Ovary (tissue), 9 donors: Measurements from ENCODE around the gene OPALIN. TPM values are rescaled to one million over a fixed set of nuclear protein-coding genes. Genes with fewer than 3 reads are reported as not detected.

ENCODE experiments used
- DNase-seq, 5 donors: peaks; one replicate each; pipeline ENCODE4 v3.0.0-alpha.2; 2019 to 2020
- H3K27ac ChIP-seq, 2 donors: fragments of 200-600 bp; one replicate each; pipeline versions ENCODE4 v1.5.1 to v1.8.0; 2019 to 2022
- H3K27me3 ChIP-seq: fragments of 200-600 bp; one replicate; pipeline ENCODE4 v1.8.0; 2022
- H3K36me3 ChIP-seq: fragments of 200-600 bp; sonication (generic); one replicate; pipeline ENCODE4 v1.5.1; 2019
- H3K4me1 ChIP-seq: one replicate; pipeline ENCODE4 v1.8.1; 2013; ENCODE audit warnings: mild to moderate bottlenecking, moderate library complexity; ENCODE audit not compliant: insufficient read depth
- H3K4me3 ChIP-seq: fragments of 200-600 bp; sonication (generic); one replicate; pipeline ENCODE4 v1.5.1; 2017
- H3K9me3 ChIP-seq, 2 donors: fragments of 200-600 bp in 1 of 2; sonication (generic) in 1 of 2; one replicate each; pipeline versions ENCODE4 v1.5.1 to v1.8.1; 2013 to 2019; ENCODE audit warnings: mild to moderate bottlenecking in 1 of 2, moderate library complexity in 1 of 2
- EP300 ChIP-seq: sonication (generic); formaldehyde crosslinking; IDR thresholded peaks from one replicate; pipeline ENCODE4 v1.6.1; 2017; ENCODE audit warnings: antibody characterized with exemption
- POLR2A ChIP-seq: fragments of 450-650 bp; IDR thresholded peaks from one replicate; pipeline ENCODE4 v1.6.1; 2017; ENCODE audit warnings: antibody characterized with exemption, mild to moderate bottlenecking, moderate library complexity
- WGBS, 3 donors: extraction: QIAGEN DNeasy Blood & Tissue Kit in 1 of 3; methylation state at CpG; one replicate each; pipeline versions ENCODE4 v1.1.5 to v1.1.7; 2013 to 2017; 5-methylcytosine and 5-hydroxymethylcytosine counted together
- intact Hi-C, 4 donors: fragments of 100-400 bp; cut with DNase I; formaldehyde crosslinking; loops; one replicate each; pipeline versions ENCODE4 v1.11.0 to v1.15.1; 2022 to 2023
- polyA plus RNA-seq, 2 donors: library from polyadenylated mRNA; stranded (reverse); fragments of 200-250 nt in 1 of 2; fragments of 350-450 nt in 1 of 2; fragmentation: Illumina TruSeq in 1 of 2; extraction: RNeasy Lipid Tissue Mini Kit (QIAGEN cat#74804) in 1 of 2; gene quantifications; one replicate each; pipeline ENCODE4 v1.2.3, GENCODE V29; 2013 to 2014
- total RNA-seq, 7 donors: library from RNA; depleted of rRNA in 2 of 7; stranded (reverse); fragments of >200 nt in 2 of 7; fragmentation: NEBNext Ultra II Directional in 3 of 7; extraction: Animal tissue kit (Norgen Biotek cat#: 25700) in 3 of 7; gene quantifications; one replicate each; pipeline versions ENCODE4 v1.1.0 to v1.2.4, GENCODE V29; 2016 to 2023
- TF ChIP-seq, protein P1 (sequence below), 3 donors: fragments of 450-650 bp in 2 of 3; fragments of 200-600 bp in 1 of 3; IDR thresholded peaks; one replicate each; pipeline versions ENCODE4 v1.5.1 to v1.8.0; 2016 to 2022; ENCODE audit warnings: antibody characterized with exemption in 3 of 3, mild to moderate bottlenecking in 1 of 3
- donor health status: DM: no; HTN: no; CAD: no; lungs with moderate emphysema.
- donor health status: DM: no; HTN: no; CAD: no.
- donor health status: Bipolar disorder and iron deficiency.
- donor health status: DM: yes; HTN: yes; CAD: no.
- donor health status: DM: no; HTN: no; CAD: no.
- donor health status: DM: yes; HTN: yes; CAD: no.

The OPALIN gene
- total and polyA plus RNA-seq, 9 donors = 0.02 TPM; not detected in 8

DNA sequence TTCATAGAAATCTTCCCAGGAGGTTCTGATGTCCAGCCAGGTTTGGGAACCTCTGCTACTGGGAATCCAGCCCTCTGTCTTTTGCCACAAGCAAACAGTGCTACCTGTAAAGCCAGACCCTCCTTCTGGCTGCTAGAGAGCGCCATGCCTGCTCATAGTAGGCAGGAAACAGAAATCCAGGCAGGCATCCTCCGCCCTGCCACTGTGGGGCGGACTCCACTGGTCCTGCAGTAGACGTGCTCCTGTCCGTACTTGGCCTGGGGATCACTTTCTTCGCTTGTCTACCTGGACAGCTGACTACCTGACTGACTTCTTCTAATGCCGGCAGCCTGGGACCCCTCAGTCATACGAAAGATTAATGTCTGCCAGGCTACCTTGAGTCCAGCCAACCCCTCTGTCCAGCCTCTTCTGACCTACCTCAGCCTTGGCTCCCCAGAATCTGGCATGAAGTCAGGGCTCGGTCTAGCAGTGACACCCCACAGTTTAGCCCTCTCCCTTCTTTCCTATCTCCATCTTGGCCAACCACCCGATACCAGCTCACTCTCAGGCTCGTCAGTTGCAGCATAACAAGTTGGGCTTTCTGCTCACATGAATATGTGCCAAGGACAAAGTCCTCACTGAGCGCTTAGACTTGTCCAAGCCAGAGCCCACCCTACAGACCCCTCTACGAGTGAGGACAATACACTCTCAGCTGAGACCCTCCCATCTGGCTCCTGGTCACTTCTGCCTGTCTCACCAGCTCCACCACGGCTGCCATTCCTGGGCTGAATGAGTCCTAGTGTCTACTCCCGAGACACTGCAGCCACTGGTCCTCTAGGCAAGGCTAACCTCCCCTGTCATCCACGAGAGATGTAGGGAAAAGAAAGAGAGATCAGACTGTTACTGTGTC is 43.9 kb upstream of the OPALIN start:
- TF ChIP-seq, protein P1, sequence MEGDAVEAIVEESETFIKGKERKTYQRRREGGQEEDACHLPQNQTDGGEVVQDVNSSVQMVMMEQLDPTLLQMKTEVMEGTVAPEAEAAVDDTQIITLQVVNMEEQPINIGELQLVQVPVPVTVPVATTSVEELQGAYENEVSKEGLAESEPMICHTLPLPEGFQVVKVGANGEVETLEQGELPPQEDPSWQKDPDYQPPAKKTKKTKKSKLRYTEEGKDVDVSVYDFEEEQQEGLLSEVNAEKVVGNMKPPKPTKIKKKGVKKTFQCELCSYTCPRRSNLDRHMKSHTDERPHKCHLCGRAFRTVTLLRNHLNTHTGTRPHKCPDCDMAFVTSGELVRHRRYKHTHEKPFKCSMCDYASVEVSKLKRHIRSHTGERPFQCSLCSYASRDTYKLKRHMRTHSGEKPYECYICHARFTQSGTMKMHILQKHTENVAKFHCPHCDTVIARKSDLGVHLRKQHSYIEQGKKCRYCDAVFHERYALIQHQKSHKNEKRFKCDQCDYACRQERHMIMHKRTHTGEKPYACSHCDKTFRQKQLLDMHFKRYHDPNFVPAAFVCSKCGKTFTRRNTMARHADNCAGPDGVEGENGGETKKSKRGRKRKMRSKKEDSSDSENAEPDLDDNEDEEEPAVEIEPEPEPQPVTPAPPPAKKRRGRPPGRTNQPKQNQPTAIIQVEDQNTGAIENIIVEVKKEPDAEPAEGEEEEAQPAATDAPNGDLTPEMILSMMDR (IDR thresholded peaks at IDR 0.05) = no peak
- TF ChIP-seq EP300 (no peak), POLR2A (no peak)
- intact Hi-C loops = no loop called here
- no peaks in the 10 kb centered on the region for H3K36me3 ChIP-seq
- DNase-seq = no peak
- no peaks in the 10 kb centered on the region for H3K27me3 ChIP-seq
- H3K27ac ChIP-seq = no peak overlapping the region
- no peaks in the 10 kb centered on the region for H3K4me1 ChIP-seq
- H3K4me3 ChIP-seq = no peak overlapping the region
- no peaks in the 10 kb centered on the region for H3K9me3 ChIP-seq
- 81 to 84% (median 82%) methylated on average over 16 of the region's 16 CpGs for WGBS, 3 donors

DNA sequence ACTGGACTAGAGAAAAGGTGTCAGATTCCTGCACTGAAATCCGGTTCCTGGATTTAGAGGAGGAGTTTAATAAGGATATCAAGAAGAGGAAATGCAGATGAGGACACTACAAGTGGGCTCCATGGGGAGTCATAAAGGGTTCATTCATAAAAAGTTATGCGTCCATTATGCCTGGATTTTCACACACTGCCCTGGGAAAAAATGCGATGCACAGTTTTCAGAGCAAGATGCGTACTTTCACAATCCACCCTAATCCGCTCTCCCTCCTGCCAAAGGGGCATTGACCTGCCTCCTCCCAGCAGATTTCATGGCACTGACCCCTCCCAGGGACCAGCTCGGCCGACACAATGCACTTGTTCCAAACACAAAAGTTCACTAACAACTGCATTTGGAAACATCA is 42.2 kb upstream of the OPALIN start:
- TF ChIP-seq EP300 (no peak), POLR2A (no peak)
- TF ChIP-seq, protein P1 (IDR thresholded peaks at IDR 0.05) = no peak
- no peaks in the 10 kb centered on the region for H3K36me3 ChIP-seq
- H3K27ac ChIP-seq = no peak overlapping the region
- no peaks in the 10 kb centered on the region for H3K4me1 ChIP-seq
- 63 to 71% (median 67%) methylated on average over 7 of the region's 7 CpGs for WGBS, 3 donors
- no peaks in the 10 kb centered on the region for H3K27me3 ChIP-seq
- no peak for DNase-seq
- H3K4me3 ChIP-seq = no peak overlapping the region
- intact Hi-C loops = no loop called here
- H3K9me3 ChIP-seq = no peaks in the 10 kb centered on the region

DNA sequence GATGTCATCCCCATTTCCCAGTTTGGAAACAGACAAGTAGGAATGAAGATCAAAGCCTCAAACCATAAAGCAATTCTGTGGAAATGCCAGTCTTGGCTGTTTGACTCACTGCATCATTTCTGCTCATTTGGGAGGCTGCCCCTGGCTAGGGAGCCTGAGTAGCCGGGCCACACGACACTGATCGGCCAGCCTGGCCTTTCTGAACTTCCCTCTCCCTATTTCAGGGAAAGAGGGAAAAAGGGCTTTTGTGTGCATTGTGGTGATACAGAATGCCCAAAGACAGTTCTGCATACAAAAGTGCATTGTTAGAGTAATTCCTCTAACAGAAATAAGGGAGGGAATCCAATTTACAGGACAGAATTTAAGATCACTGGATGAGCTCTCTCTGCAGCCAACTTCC is 41.7 kb upstream of the OPALIN start:
- Histone ChIP-seq H3K27me3 (no peaks in the 10 kb centered on the region), H3K27ac (no peak overlapping the region), H3K36me3 (no peaks in the 10 kb centered on the region), H3K9me3 (no peaks in the 10 kb centered on the region), H3K4me3 (no peak overlapping the region), H3K4me1 (no peaks in the 10 kb centered on the region)
- WGBS, 3 donors = 67 to 86% (median 80%) methylated on average over 3 of the region's 3 CpGs
- intact Hi-C loops = no loop called here
- no peak for DNase-seq
- TF ChIP-seq POLR2A (no peak), EP300 (no peak)
- TF ChIP-seq, protein P1 (IDR thresholded peaks at IDR 0.05) = no peak

DNA sequence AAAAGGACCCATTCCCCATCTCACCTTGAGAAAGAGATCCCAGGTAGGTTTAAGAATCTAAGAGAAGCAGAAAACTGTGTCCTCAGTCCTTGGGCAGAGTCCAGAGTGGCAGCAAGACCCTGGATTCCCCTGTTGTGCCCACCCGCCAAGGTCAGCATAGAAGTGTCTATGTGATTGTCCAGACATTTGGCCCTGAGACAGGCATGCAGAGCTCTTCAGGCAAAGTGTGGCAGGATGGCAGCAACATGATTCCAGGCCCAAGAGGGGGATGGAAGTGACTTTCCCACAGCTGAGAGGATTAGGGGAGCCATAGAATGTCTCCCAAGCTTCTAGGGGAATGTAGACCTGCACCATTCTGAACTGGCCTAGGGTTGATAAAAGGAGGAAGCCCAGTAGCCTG is 39.1 kb upstream of the OPALIN start:
- 93 to 100% (median 96%) methylated on average over 1 of the region's 1 CpG for WGBS, 3 donors
- no peak for DNase-seq
- intact Hi-C loops = loop anchor here (5.0 to 10.0 kb wide), 6 partner anchors 107 to 807 kb away; partner anchors contain the start of gene TLL2 (in 1 of the 4)
- H3K9me3 ChIP-seq = no peaks in the 10 kb centered on the region
- H3K27ac ChIP-seq = no peak overlapping the region
- H3K36me3 ChIP-seq = no peaks in the 10 kb centered on the region
- no peak for TF ChIP-seq EP300
- TF ChIP-seq, protein P1 (IDR thresholded peaks at IDR 0.05) = no peak
- TF ChIP-seq POLR2A = no peak
- H3K4me1 ChIP-seq = no peaks in the 10 kb centered on the region
- no peak overlapping the region for H3K4me3 ChIP-seq
- no peaks in the 10 kb centered on the region for H3K27me3 ChIP-seq
